Measurements from ENCODE around the gene ARF1.

Gene ARF1

DNA sequence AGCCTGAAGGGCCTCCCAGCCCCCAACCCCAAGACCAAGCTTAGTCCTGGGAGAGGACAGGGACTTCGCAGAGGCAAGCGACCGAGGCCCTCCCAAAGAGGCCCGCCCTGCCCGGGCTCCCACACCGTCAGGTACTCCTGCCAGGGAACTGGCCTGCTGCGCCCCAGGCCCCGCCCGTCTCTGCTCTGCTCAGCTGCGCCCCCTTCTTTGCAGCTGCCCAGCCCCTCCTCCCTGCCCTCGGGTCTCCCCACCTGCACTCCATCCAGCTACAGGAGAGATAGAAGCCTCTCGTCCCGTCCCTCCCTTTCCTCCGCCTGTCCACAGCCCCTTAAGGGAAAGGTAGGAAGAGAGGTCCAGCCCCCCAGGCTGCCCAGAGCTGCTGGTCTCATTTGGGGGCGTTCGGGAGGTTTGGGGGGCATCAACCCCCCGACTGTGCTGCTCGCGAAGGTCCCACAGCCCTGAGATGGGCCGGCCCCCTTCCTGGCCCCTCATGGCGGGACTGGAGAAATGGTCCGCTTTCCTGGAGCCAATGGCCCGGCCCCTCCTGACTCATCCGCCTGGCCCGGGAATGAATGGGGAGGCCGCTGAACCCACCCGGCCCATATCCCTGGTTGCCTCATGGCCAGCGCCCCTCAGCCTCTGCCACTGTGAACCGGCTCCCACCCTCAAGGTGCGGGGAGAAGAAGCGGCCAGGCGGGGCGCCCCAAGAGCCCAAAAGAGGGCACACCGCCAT, 21.9 kb upstream of the ARF1 start:
- Histone ChIP-seq H3K9me3 (ENCODE audit: control insufficient read depth, insufficient read depth, low read depth, low read length) (no peaks in the 10 kb centered on the region), H3K27ac (ENCODE audit: extremely low read depth, low read depth, low read length) (peak overlapping the region; percentile 26), H3K4me3 (ENCODE audit: low read depth, low read length) (peak overlapping the region; percentile 13), H3K36me3 (ENCODE audit: control insufficient read depth in 2 of 2, insufficient read depth in 1 of 2, low read length in 2 of 2) (no peaks in the 10 kb centered on the region), H3K4me1 (ENCODE audit: control insufficient read depth, insufficient read depth, low read length) (peaks cover 4% of the 10 kb centered on the region)
- ChIA-PET CTCF (interaction anchor here (0.6 to 1.2 kb wide), 3 partner anchors 61 to 298 kb away, joined by 3 to 5 read pairs (median 4); no protein-coding TSS in a partner anchor), POLR2A (interaction anchor here (1.0 to 2.8 kb wide), 4 partner anchors 17 to 106 kb away, joined by 3 to 12 read pairs (median 6); partner anchors contain the start of gene ARF1)
- no peak for TF ChIP-seq HOXC10 (CRISPR knock-in tag; IDR thresholded peaks at IDR 0.05)
- TF ChIP-seq, protein P1, sequence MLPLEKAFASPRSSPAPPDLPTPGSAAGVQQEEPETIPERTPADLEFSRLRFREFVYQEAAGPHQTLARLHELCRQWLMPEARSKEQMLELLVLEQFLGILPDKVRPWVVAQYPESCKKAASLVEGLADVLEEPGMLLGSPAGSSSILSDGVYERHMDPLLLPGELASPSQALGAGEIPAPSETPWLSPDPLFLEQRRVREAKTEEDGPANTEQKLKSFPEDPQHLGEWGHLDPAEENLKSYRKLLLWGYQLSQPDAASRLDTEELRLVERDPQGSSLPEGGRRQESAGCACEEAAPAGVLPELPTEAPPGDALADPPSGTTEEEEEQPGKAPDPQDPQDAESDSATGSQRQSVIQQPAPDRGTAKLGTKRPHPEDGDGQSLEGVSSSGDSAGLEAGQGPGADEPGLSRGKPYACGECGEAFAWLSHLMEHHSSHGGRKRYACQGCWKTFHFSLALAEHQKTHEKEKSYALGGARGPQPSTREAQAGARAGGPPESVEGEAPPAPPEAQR (tag by site-specific recombination; IDR thresholded peaks at IDR 0.05) = no peak
- TF ChIP-seq, protein P2, sequence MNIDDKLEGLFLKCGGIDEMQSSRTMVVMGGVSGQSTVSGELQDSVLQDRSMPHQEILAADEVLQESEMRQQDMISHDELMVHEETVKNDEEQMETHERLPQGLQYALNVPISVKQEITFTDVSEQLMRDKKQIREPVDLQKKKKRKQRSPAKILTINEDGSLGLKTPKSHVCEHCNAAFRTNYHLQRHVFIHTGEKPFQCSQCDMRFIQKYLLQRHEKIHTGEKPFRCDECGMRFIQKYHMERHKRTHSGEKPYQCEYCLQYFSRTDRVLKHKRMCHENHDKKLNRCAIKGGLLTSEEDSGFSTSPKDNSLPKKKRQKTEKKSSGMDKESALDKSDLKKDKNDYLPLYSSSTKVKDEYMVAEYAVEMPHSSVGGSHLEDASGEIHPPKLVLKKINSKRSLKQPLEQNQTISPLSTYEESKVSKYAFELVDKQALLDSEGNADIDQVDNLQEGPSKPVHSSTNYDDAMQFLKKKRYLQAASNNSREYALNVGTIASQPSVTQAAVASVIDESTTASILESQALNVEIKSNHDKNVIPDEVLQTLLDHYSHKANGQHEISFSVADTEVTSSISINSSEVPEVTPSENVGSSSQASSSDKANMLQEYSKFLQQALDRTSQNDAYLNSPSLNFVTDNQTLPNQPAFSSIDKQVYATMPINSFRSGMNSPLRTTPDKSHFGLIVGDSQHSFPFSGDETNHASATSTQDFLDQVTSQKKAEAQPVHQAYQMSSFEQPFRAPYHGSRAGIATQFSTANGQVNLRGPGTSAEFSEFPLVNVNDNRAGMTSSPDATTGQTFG (tag by site-specific recombination; IDR thresholded peaks at IDR 0.05; ENCODE audit: borderline replicate concordance) = no peak
- TF ChIP-seq ZNF747 (tag by site-specific recombination; IDR thresholded peaks at IDR 0.05) = no peak
- no peak for TF ChIP-seq ZNF157 (tag by site-specific recombination; IDR thresholded peaks at IDR 0.05)
- TF ChIP-seq ZNF184 (tag by site-specific recombination; IDR thresholded peaks at IDR 0.05) = no peak
- no peak for TF ChIP-seq SCRT2 (tag by site-specific recombination; IDR thresholded peaks at IDR 0.05)
- TF ChIP-seq ZBTB8A (tag by site-specific recombination; IDR thresholded peaks at IDR 0.05) = peak; percentile 48

DNA sequence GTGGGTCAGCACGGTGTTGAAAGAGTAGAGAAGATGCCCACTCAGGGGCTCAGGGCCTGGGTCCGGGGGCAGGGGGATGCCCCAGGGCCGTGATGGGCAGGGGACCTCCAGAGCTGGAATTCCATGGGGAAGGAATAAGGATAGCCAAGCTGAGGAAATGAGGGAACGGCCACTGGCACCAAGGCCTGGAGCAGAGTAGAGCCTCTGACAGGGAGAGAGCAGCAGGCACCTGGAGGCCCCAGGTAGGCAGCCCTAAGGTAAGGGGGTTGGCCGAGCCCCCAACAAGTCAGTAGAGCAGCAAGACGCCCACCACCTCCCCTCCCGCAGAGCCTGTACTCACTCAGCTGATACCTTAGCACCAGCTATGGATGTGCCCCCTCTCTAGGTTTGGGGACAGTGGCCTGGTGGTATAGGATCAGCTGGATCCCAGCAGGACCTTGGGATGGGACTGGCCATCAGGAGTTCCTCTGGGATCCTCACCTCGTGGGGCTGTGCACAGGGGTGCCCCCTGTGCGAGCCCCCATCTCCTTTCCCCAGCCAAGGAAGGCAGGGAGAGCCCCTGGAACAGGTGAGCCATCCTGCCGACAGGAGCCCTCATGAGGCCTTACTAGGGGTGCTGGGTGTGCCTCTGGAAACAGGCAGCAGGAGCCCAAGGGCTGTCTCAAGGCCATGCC, 21.0 kb upstream of the ARF1 start:
- TF ChIP-seq ZNF157 (tag by site-specific recombination; IDR thresholded peaks at IDR 0.05) = no peak
- TF ChIP-seq ZNF350 (tag by site-specific recombination; IDR thresholded peaks at IDR 0.05) = no peak
- TF ChIP-seq ZNF426 (tag by site-specific recombination; IDR thresholded peaks at IDR 0.05) = no peak
- no peak for TF ChIP-seq ZFHX2 (tag by site-specific recombination; conservative IDR thresholded peaks at IDR 0.05)
- TF ChIP-seq, protein P3, sequence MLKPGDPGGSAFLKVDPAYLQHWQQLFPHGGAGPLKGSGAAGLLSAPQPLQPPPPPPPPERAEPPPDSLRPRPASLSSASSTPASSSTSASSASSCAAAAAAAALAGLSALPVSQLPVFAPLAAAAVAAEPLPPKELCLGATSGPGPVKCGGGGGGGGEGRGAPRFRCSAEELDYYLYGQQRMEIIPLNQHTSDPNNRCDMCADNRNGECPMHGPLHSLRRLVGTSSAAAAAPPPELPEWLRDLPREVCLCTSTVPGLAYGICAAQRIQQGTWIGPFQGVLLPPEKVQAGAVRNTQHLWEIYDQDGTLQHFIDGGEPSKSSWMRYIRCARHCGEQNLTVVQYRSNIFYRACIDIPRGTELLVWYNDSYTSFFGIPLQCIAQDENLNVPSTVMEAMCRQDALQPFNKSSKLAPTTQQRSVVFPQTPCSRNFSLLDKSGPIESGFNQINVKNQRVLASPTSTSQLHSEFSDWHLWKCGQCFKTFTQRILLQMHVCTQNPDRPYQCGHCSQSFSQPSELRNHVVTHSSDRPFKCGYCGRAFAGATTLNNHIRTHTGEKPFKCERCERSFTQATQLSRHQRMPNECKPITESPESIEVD (tag by site-specific recombination; IDR thresholded peaks at IDR 0.05) = no peak
- TF ChIP-seq ZNF174 (tag by site-specific recombination; IDR thresholded peaks at IDR 0.05) = no peak
- TF ChIP-seq KLF9 (tag by site-specific recombination; IDR thresholded peaks at IDR 0.05; ENCODE audit: low read depth) = no peak
- TF ChIP-seq, protein P4, sequence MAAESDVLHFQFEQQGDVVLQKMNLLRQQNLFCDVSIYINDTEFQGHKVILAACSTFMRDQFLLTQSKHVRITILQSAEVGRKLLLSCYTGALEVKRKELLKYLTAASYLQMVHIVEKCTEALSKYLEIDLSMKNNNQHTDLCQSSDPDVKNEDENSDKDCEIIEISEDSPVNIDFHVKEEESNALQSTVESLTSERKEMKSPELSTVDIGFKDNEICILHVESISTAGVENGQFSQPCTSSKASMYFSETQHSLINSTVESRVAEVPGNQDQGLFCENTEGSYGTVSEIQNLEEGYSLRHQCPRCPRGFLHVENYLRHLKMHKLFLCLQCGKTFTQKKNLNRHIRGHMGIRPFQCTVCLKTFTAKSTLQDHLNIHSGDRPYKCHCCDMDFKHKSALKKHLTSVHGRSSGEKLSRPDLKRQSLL (tag by site-specific recombination; IDR thresholded peaks at IDR 0.05) = no peak
- no peak for TF ChIP-seq ZNF785 (tag by site-specific recombination; IDR thresholded peaks at IDR 0.05)
- no peak for TF ChIP-seq ZNF510 (tag by site-specific recombination; IDR thresholded peaks at IDR 0.05; ENCODE audit: insufficient replicate concordance)
- TF ChIP-seq, protein P5, sequence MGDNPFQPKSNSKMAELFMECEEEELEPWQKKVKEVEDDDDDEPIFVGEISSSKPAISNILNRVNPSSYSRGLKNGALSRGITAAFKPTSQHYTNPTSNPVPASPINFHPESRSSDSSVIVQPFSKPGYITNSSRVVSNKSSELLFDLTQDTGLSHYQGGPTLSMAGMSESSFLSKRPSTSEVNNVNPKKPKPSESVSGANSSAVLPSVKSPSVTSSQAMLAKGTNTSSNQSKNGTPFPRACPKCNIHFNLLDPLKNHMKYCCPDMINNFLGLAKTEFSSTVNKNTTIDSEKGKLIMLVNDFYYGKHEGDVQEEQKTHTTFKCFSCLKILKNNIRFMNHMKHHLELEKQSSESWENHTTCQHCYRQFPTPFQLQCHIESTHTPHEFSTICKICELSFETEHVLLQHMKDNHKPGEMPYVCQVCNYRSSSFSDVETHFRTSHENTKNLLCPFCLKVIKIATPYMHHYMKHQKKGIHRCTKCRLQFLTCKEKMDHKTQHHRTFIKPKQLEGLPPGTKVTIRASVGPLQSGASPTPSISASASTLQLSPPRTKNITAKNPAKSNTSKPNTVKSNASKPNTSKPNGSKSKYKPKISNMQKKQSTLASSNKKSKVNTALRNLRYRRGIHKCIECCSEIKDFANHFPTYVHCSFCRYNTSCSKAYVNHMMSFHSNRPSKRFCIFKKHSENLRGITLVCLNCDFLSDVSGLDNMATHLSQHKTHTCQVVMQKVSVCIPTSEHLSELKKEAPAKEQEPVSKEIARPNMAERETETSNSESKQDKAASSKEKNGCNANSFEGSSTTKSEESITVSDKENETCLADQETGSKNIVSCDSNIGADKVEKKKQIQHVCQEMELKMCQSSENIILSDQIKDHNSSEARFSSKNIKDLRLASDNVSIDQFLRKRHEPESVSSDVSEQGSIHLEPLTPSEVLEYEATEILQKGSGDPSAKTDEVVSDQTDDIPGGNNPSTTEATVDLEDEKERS (tag by site-specific recombination; IDR thresholded peaks at IDR 0.05) = no peak
- no peak for TF ChIP-seq ZNF837 (tag by site-specific recombination; IDR thresholded peaks at IDR 0.05)
- TF ChIP-seq ZNF223 (tag by site-specific recombination; IDR thresholded peaks at IDR 0.05) = no peak
- TF ChIP-seq ZNF140 (tag by site-specific recombination; IDR thresholded peaks at IDR 0.05) = no peak
- TF ChIP-seq ZBTB20 (tag by site-specific recombination; IDR thresholded peaks at IDR 0.05) = no peak
- no peak for TF ChIP-seq ZNF514 (tag by site-specific recombination; IDR thresholded peaks at IDR 0.05)
- no peaks in the 10 kb centered on the region for H3K36me3 ChIP-seq (ENCODE audit: control insufficient read depth in 2 of 2, insufficient read depth in 1 of 2, low read length in 2 of 2)

More for the DNA sequence above, 21.0 kb upstream of the ARF1 start:
- ChIA-PET POLR2A (no interaction called here), CTCF (interaction anchor here (1.1 to 1.5 kb wide), 3 partner anchors 56 to 62 kb away, joined by 3 to 4 read pairs (median 4); no protein-coding TSS in a partner anchor)
- no peak overlapping the region for H3K27ac ChIP-seq (ENCODE audit: extremely low read depth, low read depth, low read length)
- H3K4me1 ChIP-seq (ENCODE audit: control insufficient read depth, insufficient read depth, low read length) = peaks cover 4% of the 10 kb centered on the region
- no peaks in the 10 kb centered on the region for H3K9me3 ChIP-seq (ENCODE audit: control insufficient read depth, insufficient read depth, low read depth, low read length)
- H3K4me3 ChIP-seq (ENCODE audit: low read depth, low read length) = no peak overlapping the region

All from HEK293 (cell line).